MM.1S (cell line): ENCODE data around the gene ELOVL2.

Experiments used
- CTCF ChIP-seq: fragments of 300-600 bp; sonication (generic); IDR thresholded peaks from 2 replicates; pipeline ENCODE4 v1.5.1; 2016; ENCODE audit warnings: antibody characterized with exemption, low read length, mixed read lengths
- EZH2 ChIP-seq: fragments of 300-600 bp; sonication (generic); optimal IDR thresholded peaks from 2 replicates; pipeline ENCODE3; 2017; ENCODE audit warnings: low read depth, mild to moderate bottlenecking, antibody characterized with exemption, low read length, mixed read lengths
- EZH2phosphoT487 ChIP-seq: fragments of 300-600 bp; sonication (generic); IDR thresholded peaks from 2 replicates; pipeline ENCODE4 v1.6.1; 2018; ENCODE audit warnings: antibody characterized with exemption, low read length

GRCh38 chr6:11043378-11043960, 636 bp downstream of the ELOVL2 start:
- no peak for TF ChIP-seq CTCF
- no peak for TF ChIP-seq EZH2phosphoT487
- TF ChIP-seq EZH2 = no peak
